OCI-LY7 (cell line): Measurements from ENCODE around the gene MCHR1. TPM values are rescaled to one million over a fixed set of nuclear protein-coding genes. Genes with fewer than 3 reads are reported as not detected.

Experiments used
- total RNA-seq, 2 experiments: library from RNA; depleted of rRNA in 1 of 2; stranded (reverse); fragments of >200 nt in 1 of 2; shearing (Covaris generic) in 1 of 2; gene quantifications; 2 replicates each; pipeline ENCODE4 v1.2.3, GENCODE V29; 2014 to 2022

The MCHR1 gene
- total RNA-seq, 2 experiments from 2014 or later, result not detected

Other genes starting within 250 kb of the MCHR1 start
- gene MRTFA, start 42.8 kb upstream of the MCHR1 start, total RNA-seq (2014; rRNA removed; shearing (Covaris generic)), result 25.6 and 47.7 TPM in 2 replicates
- 60.4 and 66.9 TPM in 2 replicates for gene MRTFA, start 42.8 kb upstream of the MCHR1 start, total RNA-seq (2022)
- gene SLC25A17, start 139.9 kb downstream of the MCHR1 start, total RNA-seq (2014; rRNA removed; shearing (Covaris generic)), result 19.1 and 25.9 TPM in 2 replicates
- 31.4 and 37.9 TPM in 2 replicates for gene SLC25A17, start 139.9 kb downstream of the MCHR1 start, total RNA-seq (2022)
- gene ST13, start 177.2 kb downstream of the MCHR1 start, total RNA-seq (2014; rRNA removed; shearing (Covaris generic)), result 121 and 255 TPM in 2 replicates
- gene ST13, start 177.2 kb downstream of the MCHR1 start, total RNA-seq (2022), result 223 and 225 TPM in 2 replicates
- 4.9 and 12.2 TPM in 2 replicates for gene XPNPEP3, start 177.7 kb downstream of the MCHR1 start, total RNA-seq (2014; rRNA removed; shearing (Covaris generic))
- gene XPNPEP3, start 177.7 kb downstream of the MCHR1 start, total RNA-seq (2022), result 22.4 and 22.8 TPM in 2 replicates
- not detected in 2 replicates for gene DNAJB7, start 182.6 kb downstream of the MCHR1 start, total RNA-seq (2014; rRNA removed; shearing (Covaris generic))
- gene DNAJB7, start 182.6 kb downstream of the MCHR1 start, total RNA-seq (2022), result not detected in 2 replicates